Measurements from ENCODE around the gene UBE2QL1.

GRCh38 chr5:6518298-6519057 is 69.8 kb downstream of the UBE2QL1 start:
- no peak for TF ChIP-seq EP300 (IDR thresholded peaks at IDR 0.05)
- TF ChIP-seq, protein P1, sequence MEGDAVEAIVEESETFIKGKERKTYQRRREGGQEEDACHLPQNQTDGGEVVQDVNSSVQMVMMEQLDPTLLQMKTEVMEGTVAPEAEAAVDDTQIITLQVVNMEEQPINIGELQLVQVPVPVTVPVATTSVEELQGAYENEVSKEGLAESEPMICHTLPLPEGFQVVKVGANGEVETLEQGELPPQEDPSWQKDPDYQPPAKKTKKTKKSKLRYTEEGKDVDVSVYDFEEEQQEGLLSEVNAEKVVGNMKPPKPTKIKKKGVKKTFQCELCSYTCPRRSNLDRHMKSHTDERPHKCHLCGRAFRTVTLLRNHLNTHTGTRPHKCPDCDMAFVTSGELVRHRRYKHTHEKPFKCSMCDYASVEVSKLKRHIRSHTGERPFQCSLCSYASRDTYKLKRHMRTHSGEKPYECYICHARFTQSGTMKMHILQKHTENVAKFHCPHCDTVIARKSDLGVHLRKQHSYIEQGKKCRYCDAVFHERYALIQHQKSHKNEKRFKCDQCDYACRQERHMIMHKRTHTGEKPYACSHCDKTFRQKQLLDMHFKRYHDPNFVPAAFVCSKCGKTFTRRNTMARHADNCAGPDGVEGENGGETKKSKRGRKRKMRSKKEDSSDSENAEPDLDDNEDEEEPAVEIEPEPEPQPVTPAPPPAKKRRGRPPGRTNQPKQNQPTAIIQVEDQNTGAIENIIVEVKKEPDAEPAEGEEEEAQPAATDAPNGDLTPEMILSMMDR (IDR thresholded peaks at IDR 0.05): no peak

All from tibial nerve (tissue), 4 donors.